Lower leg skin (tissue), 4 donors: ENCODE measurements around the gene CPEB3. TPM values are rescaled to one million over a fixed set of nuclear protein-coding genes. Genes with fewer than 3 reads are reported as not detected.

Experiments used
- DNase-seq, 2 donors: peaks; one replicate each; pipeline ENCODE4 v3.0.0-alpha.2; 2019; ENCODE audit warnings: low spot score in 2 of 2
- H3K4me3 ChIP-seq: fragments of 200-600 bp; sonication (generic); 2 replicates; pipeline ENCODE4 v1.5.1; 2017; ENCODE audit warnings: mild to moderate bottlenecking, low read depth; ENCODE audit not compliant: poor library complexity, severe bottlenecking
- CTCF ChIP-seq, 3 donors: fragments of 450-650 bp; IDR thresholded peaks; one replicate each; pipeline ENCODE4 v1.5.1; 2016; ENCODE audit warnings: antibody characterized with exemption in 3 of 3, mild to moderate bottlenecking in 3 of 3, moderate library complexity in 2 of 3
- POLR2A ChIP-seq, 2 donors: fragments of 450-650 bp; IDR thresholded peaks; one replicate each; pipeline ENCODE4 v1.6.1; 2016 to 2017; ENCODE audit warnings: antibody characterized with exemption in 2 of 2, mild to moderate bottlenecking in 1 of 2, moderate library complexity in 1 of 2
- whole genome bisulfite sequencing, 2 donors: methylation state at CpG; one replicate each; pipeline ENCODE4 v1.1.5; 2018; 5-methylcytosine and 5-hydroxymethylcytosine counted together
- intact Hi-C: fragments of 100-400 bp; cut with DNase I; formaldehyde crosslinking; loops from one replicate; pipeline ENCODE4 v1.15.0; 2023; ENCODE audit warnings: low total_unique reads
- total RNA-seq, 4 donors: library from RNA; depleted of rRNA; stranded (reverse); fragments of >200 nt; gene quantifications; one replicate each; pipeline ENCODE4 v1.1.0, GENCODE V29; 2016

The CPEB3 gene
- total RNA-seq, 4 donors from 2014 or later, result 10.8 to 15.2 (median 13.6) TPM

DNA sequence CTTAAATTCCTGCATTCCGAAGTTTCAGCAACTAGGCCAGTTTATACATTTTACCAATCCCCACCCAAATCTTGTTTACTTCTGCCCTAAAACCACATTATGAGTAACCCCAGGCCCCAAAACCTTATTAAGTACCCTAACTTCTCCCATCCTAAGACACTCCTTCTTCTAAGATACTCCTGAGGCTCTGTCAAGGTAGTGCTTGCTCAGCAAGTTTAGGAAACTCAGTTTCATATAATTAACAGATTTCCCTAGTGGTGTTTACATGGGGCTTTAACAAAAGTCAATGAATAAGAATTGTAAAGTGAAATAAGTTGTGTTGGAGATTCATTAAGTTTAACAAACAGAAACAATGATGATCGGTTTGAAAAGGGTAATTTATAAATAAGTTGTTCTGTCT lies 77.8 kb downstream of the CPEB3 start:
- intact Hi-C loops, result no loop called here
- TF ChIP-seq CTCF (IDR thresholded peaks at IDR 0.05) (no peak), POLR2A (IDR thresholded peaks at IDR 0.05) (no peak)
- WGBS, 2 donors, result 91 to 95% methylated on average over 2 of the region's 2 CpGs
- DNase-seq, result no peak
- H3K4me3 ChIP-seq, result no peak overlapping the region

DNA sequence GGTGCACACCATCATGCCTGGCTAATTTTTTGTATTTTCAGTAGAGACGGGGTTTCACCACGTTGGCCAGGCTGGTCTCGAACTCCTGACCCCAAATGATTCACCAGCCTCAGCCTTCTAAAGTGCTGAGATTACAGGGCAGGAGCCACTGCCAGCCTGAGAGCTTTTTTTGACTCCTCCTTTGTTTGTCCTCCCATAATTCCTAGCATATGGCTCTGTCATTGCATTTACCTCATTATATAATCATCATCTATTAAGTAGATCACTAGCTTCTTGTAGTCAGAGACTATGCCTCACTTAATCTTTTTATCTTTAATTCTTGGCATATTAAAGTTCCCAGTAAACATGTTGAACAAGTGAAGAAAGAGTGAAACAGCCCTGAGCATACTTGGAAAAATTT lies 82.1 kb downstream of the CPEB3 start:
- TF ChIP-seq POLR2A (IDR thresholded peaks at IDR 0.05) (no peak), CTCF (IDR thresholded peaks at IDR 0.05) (no peak)

DNA sequence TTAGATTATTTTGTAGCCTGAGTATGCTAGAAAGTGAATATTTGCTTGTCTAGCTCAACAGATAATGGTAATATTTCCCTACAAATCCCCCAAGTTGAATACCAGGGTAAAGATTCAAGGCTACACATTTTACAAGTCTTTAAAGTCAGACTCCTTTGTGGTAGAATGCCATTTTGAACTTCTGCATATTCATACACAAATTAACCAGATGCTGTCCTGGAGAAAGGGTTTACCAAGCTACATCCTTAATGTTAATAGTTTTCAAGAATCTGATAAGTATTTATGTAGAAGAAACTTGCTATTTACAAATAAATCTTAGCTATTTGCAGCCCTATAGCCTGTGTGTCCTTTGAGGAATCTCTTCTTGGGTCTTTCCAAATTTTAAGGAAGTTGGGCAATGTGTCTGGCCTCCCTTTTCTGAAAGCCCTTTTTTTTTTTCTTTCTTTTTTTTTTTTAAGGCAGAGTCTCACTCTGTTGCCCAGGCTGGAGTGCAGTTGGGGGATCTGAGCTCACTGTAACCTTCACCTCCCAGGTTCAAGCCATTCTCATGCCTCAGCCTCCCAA lies 82.6 kb downstream of the CPEB3 start:
- H3K4me3 ChIP-seq, result no peak overlapping the region
- TF ChIP-seq POLR2A (IDR thresholded peaks at IDR 0.05) (no peak), CTCF (IDR thresholded peaks at IDR 0.05) (no peak)
- no peak for DNase-seq
- intact Hi-C loops, result no loop called here

More for the DNA sequence above, 82.1 kb downstream of the CPEB3 start:
- DNase-seq, result no peak
- intact Hi-C loops, result no loop called here
- no peak overlapping the region for H3K4me3 ChIP-seq
- 37 to 48% methylated on average over 3 of the region's 3 CpGs for WGBS, 2 donors

DNA sequence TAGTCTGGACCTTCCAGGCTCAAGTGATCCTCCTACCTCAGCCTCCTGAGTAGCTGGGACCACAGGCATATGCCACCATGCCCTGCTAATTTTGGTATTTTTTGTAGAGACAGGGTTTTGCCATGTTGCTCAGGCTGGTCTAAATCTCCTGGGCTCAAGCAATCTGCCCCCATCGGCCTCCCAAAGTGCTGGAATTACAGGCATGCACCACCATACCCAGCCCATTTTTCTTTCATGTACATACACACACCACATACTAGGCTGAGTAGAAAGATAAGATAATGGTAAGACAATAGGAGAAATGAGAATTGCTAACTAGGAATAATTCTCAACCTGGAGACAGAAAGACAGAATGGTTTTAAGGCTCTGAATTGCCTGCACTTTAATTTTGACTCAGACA lies 83.8 kb downstream of the CPEB3 start:
- intact Hi-C loops, result no loop called here
- TF ChIP-seq CTCF (IDR thresholded peaks at IDR 0.05), result no peak
- TF ChIP-seq POLR2A (IDR thresholded peaks at IDR 0.05), result no peak
- 91 to 97% methylated on average over 1 of the region's 1 CpG for WGBS, 2 donors
- H3K4me3 ChIP-seq, result no peak overlapping the region
- DNase-seq, result no peak

- intact Hi-C loops, result no loop called here
- TF ChIP-seq CTCF (IDR thresholded peaks at IDR 0.05), result no peak
- no peak for TF ChIP-seq POLR2A (IDR thresholded peaks at IDR 0.05)
- WGBS, 2 donors, result 88 to 92% methylated on average over 6 of the region's 6 CpGs
- no peak for DNase-seq
- H3K4me3 ChIP-seq, result no peak overlapping the region
Observed at GRCh38 chr10:92203919-92204623, 86.8 kb downstream of the CPEB3 start.

DNA sequence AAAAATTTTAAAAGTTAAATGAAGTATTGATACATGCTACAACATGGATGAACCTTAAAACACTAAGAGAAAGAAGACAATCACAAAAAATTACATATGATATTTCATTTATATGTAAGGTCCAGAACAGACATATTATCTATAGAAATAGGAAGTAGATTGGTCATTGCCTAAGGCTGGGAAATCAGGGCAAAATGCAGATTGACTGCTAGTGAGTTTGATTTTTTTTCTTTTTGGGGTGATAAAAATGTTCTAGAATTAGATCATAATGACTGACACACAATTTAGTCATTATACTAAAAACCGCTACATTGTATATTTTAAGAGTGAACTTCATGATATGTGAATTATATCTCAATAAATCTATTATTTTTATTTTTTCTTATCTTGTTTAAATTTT lies 88.3 kb downstream of the CPEB3 start:
- TF ChIP-seq CTCF (IDR thresholded peaks at IDR 0.05) (no peak), POLR2A (IDR thresholded peaks at IDR 0.05) (no peak)
- H3K4me3 ChIP-seq, result no peak overlapping the region
- DNase-seq, result no peak
- WGBS, 2 donors, result 47 to 49% methylated on average over 1 of the region's 1 CpG
- intact Hi-C loops, result no loop called here
